ENCODE measurements around the gene NRN1L.

DNA sequence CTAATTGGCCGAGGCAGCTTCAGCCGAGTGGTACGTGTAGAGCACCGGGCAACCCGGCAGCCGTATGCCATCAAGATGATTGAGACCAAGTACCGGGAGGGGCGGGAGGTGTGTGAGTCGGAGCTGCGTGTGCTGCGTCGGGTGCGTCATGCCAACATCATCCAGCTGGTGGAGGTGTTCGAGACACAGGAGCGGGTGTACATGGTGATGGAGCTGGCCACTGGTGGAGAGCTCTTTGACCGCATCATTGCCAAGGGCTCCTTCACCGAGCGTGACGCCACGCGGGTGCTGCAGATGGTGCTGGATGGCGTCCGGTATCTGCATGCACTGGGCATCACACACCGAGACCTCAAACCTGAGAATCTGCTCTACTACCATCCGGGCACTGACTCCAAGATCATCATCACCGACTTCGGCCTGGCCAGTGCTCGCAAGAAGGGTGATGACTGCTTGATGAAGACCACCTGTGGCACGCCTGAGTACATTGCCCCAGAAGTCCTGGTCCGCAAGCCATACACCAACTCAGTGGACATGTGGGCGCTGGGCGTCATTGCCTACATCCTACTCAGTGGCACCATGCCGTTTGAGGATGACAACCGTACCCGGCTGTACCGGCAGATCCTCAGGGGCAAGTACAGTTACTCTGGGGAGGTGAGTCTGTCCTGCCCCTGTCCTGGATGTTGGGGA lies 24.5 kb downstream of the NRN1L start:
- TF ChIP-seq CTCF (IDR thresholded peaks at IDR 0.05) (no peak), POLR2AphosphoS5 (IDR thresholded peaks at IDR 0.05) (no peak)
